SK-N-SH (cell line): ENCODE measurements around the gene SCARB1. TPM values are rescaled to one million over a fixed set of nuclear protein-coding genes. Genes with fewer than 3 reads are reported as not detected.
A peak's percentile ranks its signal among the peaks of the same experiment; 100 is the strongest.

ENCODE experiments used
- CTCF ChIA-PET: fragments of 300-600, 350-600 bp; formaldehyde crosslinking; extraction: SDS; loops from one replicate; lab custom pipeline; 2021; lab: Yijun Ruan, JAX
- POLR2A ChIA-PET: fragments of 350-600 bp; sonication (Branson Sonifier 250); formaldehyde crosslinking; extraction: SDS; loops from one replicate; lab custom pipeline; 2020; ENCODE audit warnings: antibody characterized with exemption, inconsistent platforms; lab: Yijun Ruan, JAX
- DNase-seq: peaks from one replicate; pipeline ENCODE4 v3.0.0; 2012
- H2AFZ ChIP-seq: fragments of 200-600 bp; sonication (generic); 2 replicates; pipeline ENCODE4 v1.8.1; 2016; ENCODE audit warnings: antibody characterized with exemption, mild to moderate bottlenecking, low read depth
- H3F3A ChIP-seq: fragments of 200-600 bp; sonication (generic); replicated peaks from 2 replicates; pipeline ENCODE3; 2016; ENCODE audit warnings: antibody characterized with exemption, mild to moderate bottlenecking; ENCODE audit not compliant: insufficient read depth
- H3K27ac ChIP-seq, 2 experiments: fragments of 200-500 bp in 1 of 2; fragments of 200-600 bp in 1 of 2; sonication (Bioruptor generic) in 1 of 2; sonication (generic), shearing (Covaris generic) in 1 of 2; 2 replicates each; pipeline versions ENCODE4 v1.5.1 to v1.6.1; 2014 to 2016; ENCODE audit warnings: low read depth in 2 of 2, inconsistent platforms in 1 of 2, low read length in 1 of 2, mild to moderate bottlenecking in 1 of 2, mixed read lengths in 1 of 2
- H3K27me3 ChIP-seq: fragments of 200-600 bp; sonication (generic), shearing (Covaris generic); 2 replicates; pipeline ENCODE4 v1.6.1; 2016; ENCODE audit warnings: mixed run types; ENCODE audit not compliant: insufficient read depth
- H3K36me3 ChIP-seq, 2 experiments: fragments of 200-500 bp in 1 of 2; fragments of 200-600 bp in 1 of 2; sonication (Bioruptor generic) in 1 of 2; sonication (generic) in 1 of 2; replicated peaks in 1 of 2; 2 replicates each; pipeline versions ENCODE3 to v1.5.1; 2014 to 2016; ENCODE audit warnings: low read length in 1 of 2, mild to moderate bottlenecking in 1 of 2; ENCODE audit not compliant: insufficient read depth in 2 of 2, control insufficient read depth in 1 of 2
- H3K4me1 ChIP-seq, 2 experiments: fragments of 200-500 bp in 1 of 2; fragments of 200-600 bp in 1 of 2; sonication (Bioruptor generic) in 1 of 2; sonication (generic), shearing (Covaris generic) in 1 of 2; 2 replicates each; pipeline versions ENCODE4 v1.5.1 to v1.6.1; 2014 to 2016; ENCODE audit warnings: low read depth in 1 of 2, low read length in 1 of 2, mixed run types in 1 of 2; ENCODE audit not compliant: insufficient read depth in 2 of 2, control insufficient read depth in 1 of 2
- H3K4me2 ChIP-seq: fragments of 200-600 bp; sonication (generic), shearing (Covaris generic); 2 replicates; pipeline ENCODE4 v1.6.1; 2017; ENCODE audit warnings: mixed run types
- H3K4me3 ChIP-seq, 2 experiments: fragments of 200-500 bp in 1 of 2; fragments of 200-600 bp in 1 of 2; sonication (Bioruptor generic) in 1 of 2; sonication (generic), shearing (Covaris generic) in 1 of 2; 2 replicates each; pipeline versions ENCODE4 v1.5.1 to v1.8.1; 2014 to 2016; ENCODE audit warnings: low read depth in 2 of 2, inconsistent platforms in 1 of 2, low read length in 1 of 2, mild to moderate bottlenecking in 1 of 2, mixed read lengths in 1 of 2, moderate library complexity in 1 of 2
- H3K79me2 ChIP-seq: fragments of 200-600 bp; sonication (generic); 2 replicates; pipeline ENCODE4 v1.8.1; 2017; ENCODE audit warnings: mild to moderate bottlenecking; ENCODE audit not compliant: insufficient read depth
- H3K9ac ChIP-seq: fragments of 200-600 bp; sonication (generic); 2 replicates; pipeline ENCODE4 v1.6.1; 2017; ENCODE audit warnings: mixed run types
- H3K9me2 ChIP-seq: fragments of 200-600 bp; sonication (generic); 2 replicates; pipeline ENCODE4 v1.6.1; 2017; ENCODE audit warnings: mixed run types
- H3K9me3 ChIP-seq: fragments of 200-600 bp; sonication (generic); 2 replicates; pipeline ENCODE4 v1.6.1; 2017; ENCODE audit warnings: mixed run types, mild to moderate bottlenecking, moderate library complexity
- H4K20me1 ChIP-seq: fragments of 200-600 bp; sonication (generic); 2 replicates; pipeline ENCODE4 v1.6.1; 2017; ENCODE audit warnings: mild to moderate bottlenecking, mixed run types; ENCODE audit not compliant: insufficient read depth
- FOSL2 ChIP-seq: IDR thresholded peaks from 2 replicates; pipeline ENCODE4 v1.4.0; 2012; ENCODE audit warnings: low read depth, mild to moderate bottlenecking, moderate library complexity, borderline replicate concordance
- RCOR1 ChIP-seq: fragments of 150-350 bp; IDR thresholded peaks from 2 replicates; pipeline ENCODE4 v1.6.1; 2017; ENCODE audit warnings: antibody characterized with exemption, low read length
- REST ChIP-seq: IDR thresholded peaks from 2 replicates; pipeline ENCODE4 v1.6.1; 2012; ENCODE audit warnings: mild to moderate bottlenecking, low read depth, low read length, moderate library complexity
- SMC3 ChIP-seq: IDR thresholded peaks from 2 replicates; pipeline ENCODE4 v1.6.1; 2012; ENCODE audit warnings: low read depth, low read length, improper control_type of control experiment
- TEAD4 ChIP-seq: IDR thresholded peaks from 2 replicates; pipeline ENCODE4 v1.4.0; 2012; ENCODE audit warnings: mild to moderate bottlenecking, borderline replicate concordance; ENCODE audit not compliant: insufficient read depth
- YY1 ChIP-seq: IDR thresholded peaks from 2 replicates; pipeline ENCODE4 v1.4.0; 2012; ENCODE audit warnings: low read depth, mild to moderate bottlenecking
- WGBS: methylation state at CpG from one replicate; pipeline ENCODE4 v1.1.6; 2017; ENCODE audit warnings: low lambda C conversion rate; 5-methylcytosine and 5-hydroxymethylcytosine counted together
- polyA plus RNA-seq, 3 experiments: library from polyadenylated mRNA; depleted of rRNA; stranded (reverse); fragments of >200 nt; gene quantifications; 2 replicates each; pipeline ENCODE4 v1.2.3, GENCODE V29; 2012

Gene SCARB1
- polyA plus RNA-seq, 1 of the 3 experiments (the other 2 are of a cell fraction): 33.0 TPM

GRCh38 chr12:124868252-124869058 is 4.8 kb upstream of the SCARB1 start:
- 85% methylated on average over 11 of the region's 11 CpGs for WGBS
- CTCF ChIA-PET: no interaction called here

GRCh38 chr12:124867401-124867930 is 3.8 kb upstream of the SCARB1 start:
- TF ChIP-seq YY1 (no peak), RCOR1 (no peak), FOSL2 (0 out of 2 replicates have a peak, but pooled peaks have one; percentile 7)
- no peak overlapping the region for H3K27ac ChIP-seq
- no peak overlapping the region for H3K9ac ChIP-seq
- H3K9me3 ChIP-seq: no peaks in the 10 kb centered on the region
- WGBS: 75% methylated on average over 6 of the region's 6 CpGs
- H3K36me3 ChIP-seq: no peaks in the 10 kb centered on the region
- H3K4me3 ChIP-seq: no peak overlapping the region
- peaks cover 0 to 10% of the 10 kb centered on the region in 2 experiments; a peak in 1 of 4 replicates for H3K4me1 ChIP-seq
- ChIA-PET CTCF (interaction anchor here (1.6 to 1.7 kb wide), 2 partner anchors 96 to 101 kb away, joined by 3 to 5 read pairs; no protein-coding TSS in a partner anchor), POLR2A (no interaction called here)
- DNase-seq: no peak
- no peaks in the 10 kb centered on the region for H3K27me3 ChIP-seq
- no peaks in the 10 kb centered on the region for H3K9me2 ChIP-seq
- no peak overlapping the region for H2AFZ ChIP-seq
- no peak overlapping the region for H3K4me2 ChIP-seq
- no peaks in the 10 kb centered on the region for H3F3A ChIP-seq
- no peaks in the 10 kb centered on the region for H4K20me1 ChIP-seq
- H3K79me2 ChIP-seq: no peaks in the 10 kb centered on the region

More at GRCh38 chr12:124868252-124869058, 4.8 kb upstream of the SCARB1 start:
- H2AFZ ChIP-seq: no peak overlapping the region
- no peaks in the 10 kb centered on the region for H3K79me2 ChIP-seq
- no peak overlapping the region for H3K9ac ChIP-seq
- no peak for TF ChIP-seq FOSL2
- TF ChIP-seq SMC3: no peak
- TF ChIP-seq REST: no peak
- TF ChIP-seq TEAD4: no peak
- H3K9me2 ChIP-seq: no peaks in the 10 kb centered on the region
- H3K9me3 ChIP-seq: no peaks in the 10 kb centered on the region
- no peak for DNase-seq
- no peaks in the 10 kb centered on the region for H3F3A ChIP-seq
- H4K20me1 ChIP-seq: no peaks in the 10 kb centered on the region
- H3K36me3 ChIP-seq: no peaks in the 10 kb centered on the region
- H3K4me3 ChIP-seq: no peak overlapping the region
- H3K4me1 ChIP-seq: peaks cover 0 to 5% of the 10 kb centered on the region in 2 experiments; a peak in 1 of 4 replicates
- H3K27ac ChIP-seq: no peak overlapping the region
- no peak overlapping the region for H3K4me2 ChIP-seq
- POLR2A ChIA-PET: no interaction called here
- H3K27me3 ChIP-seq: no peaks in the 10 kb centered on the region
